Measurements from ENCODE around the gene NUP35. TPM values are rescaled to one million over a fixed set of nuclear protein-coding genes. Genes with fewer than 3 reads are reported as not detected.

Gene NUP35
- total RNA-seq, 1 donor from 2014 or later, result 10.6 TPM

DNA sequence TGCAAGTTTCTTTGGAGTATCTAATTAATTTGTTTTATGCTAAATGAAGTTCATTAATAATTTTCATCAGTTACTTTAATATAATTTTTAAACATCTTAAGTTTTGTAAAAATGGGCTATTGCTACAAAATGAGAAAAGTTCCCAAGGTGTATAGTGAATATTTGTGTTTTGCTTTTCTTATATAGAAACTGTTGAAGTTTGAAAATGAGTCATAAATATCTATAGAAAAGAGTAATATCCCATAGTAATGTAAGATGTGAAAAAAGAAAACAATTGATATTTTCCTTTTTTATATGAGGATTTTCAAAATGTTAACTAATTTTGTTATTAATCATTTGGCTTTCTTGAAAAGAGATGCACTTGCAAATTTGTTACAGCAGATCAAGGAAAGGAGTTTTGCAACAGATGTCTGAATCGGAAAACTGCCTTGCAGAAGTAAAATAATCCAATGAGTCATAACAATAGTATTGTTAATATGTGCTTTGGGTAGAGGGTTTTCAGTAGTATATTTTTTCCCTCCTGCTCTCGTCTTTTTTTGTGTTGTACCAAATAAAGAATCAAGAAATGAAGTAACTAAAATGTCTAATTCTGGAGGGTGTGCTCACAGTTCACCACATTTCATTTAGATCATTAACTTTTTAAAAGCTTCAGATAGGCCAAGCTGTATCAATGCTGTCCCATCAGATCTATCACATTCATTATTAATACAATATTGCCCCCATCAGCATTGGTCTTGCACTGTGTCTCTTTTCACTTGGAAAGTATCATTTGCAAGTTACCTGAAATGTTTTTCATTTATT lies 30.2 kb upstream of the NUP35 start:
- Mint-ChIP-seq H3K27ac (ENCODE audit: unreplicated experiment) (no peak overlapping the region), H3K4me1 (ENCODE audit: unreplicated experiment) (peaks cover 14% of the 10 kb centered on the region), H3K4me3 (ENCODE audit: unreplicated experiment) (no peak overlapping the region), H3K36me3 (ENCODE audit: unreplicated experiment) (peaks cover 3% of the 10 kb centered on the region), H3K9me3 (ENCODE audit: unreplicated experiment) (no peaks in the 10 kb centered on the region), H3K27me3 (ENCODE audit: unreplicated experiment) (no peaks in the 10 kb centered on the region)
- no peak for DNase-seq (ENCODE audit: extremely low spot score, unreplicated experiment)
- TF ChIP-seq, protein P1, sequence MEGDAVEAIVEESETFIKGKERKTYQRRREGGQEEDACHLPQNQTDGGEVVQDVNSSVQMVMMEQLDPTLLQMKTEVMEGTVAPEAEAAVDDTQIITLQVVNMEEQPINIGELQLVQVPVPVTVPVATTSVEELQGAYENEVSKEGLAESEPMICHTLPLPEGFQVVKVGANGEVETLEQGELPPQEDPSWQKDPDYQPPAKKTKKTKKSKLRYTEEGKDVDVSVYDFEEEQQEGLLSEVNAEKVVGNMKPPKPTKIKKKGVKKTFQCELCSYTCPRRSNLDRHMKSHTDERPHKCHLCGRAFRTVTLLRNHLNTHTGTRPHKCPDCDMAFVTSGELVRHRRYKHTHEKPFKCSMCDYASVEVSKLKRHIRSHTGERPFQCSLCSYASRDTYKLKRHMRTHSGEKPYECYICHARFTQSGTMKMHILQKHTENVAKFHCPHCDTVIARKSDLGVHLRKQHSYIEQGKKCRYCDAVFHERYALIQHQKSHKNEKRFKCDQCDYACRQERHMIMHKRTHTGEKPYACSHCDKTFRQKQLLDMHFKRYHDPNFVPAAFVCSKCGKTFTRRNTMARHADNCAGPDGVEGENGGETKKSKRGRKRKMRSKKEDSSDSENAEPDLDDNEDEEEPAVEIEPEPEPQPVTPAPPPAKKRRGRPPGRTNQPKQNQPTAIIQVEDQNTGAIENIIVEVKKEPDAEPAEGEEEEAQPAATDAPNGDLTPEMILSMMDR (IDR thresholded peaks at IDR 0.05), result peak; percentile 48

DNA sequence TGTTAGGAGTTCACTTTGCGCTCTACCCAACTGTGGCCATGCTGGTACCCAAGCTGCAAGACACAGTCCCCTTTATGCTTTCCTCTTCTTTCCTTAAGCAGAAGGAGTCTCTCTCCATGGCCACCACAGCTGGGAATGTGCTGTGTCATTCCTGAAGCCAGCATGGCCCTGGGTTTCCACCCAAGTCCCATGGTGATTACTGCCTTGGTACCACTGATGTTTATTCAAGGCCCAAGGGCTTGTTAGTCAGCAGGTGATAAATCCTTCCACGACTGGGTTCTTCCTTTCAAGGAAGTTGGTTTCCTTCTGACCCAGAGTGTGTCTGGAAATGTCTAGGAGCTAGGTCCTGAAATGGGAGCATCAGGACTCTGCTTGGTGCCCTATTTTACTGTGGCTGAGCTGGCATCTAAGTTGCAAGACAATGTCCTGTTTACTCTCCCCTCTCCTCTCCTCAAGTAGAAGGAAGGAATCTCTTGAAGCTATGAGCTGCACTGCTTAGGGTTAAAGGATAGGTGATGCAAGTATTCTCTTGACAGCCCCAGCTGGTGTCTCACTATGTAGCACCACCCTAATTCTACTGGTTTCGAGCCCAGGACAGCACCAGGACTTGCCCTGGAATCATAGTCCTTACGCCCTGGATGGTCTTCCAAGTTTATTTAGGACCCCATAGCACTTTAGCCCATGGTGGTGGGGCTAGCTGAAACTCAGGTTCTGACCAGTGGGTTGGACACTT lies 18.7 kb upstream of the NUP35 start:
- H3K4me1 Mint-ChIP-seq (ENCODE audit: unreplicated experiment), result peaks cover 12% of the 10 kb centered on the region
- no peak for DNase-seq (ENCODE audit: extremely low spot score, unreplicated experiment)
- H3K36me3 Mint-ChIP-seq (ENCODE audit: unreplicated experiment), result no peaks in the 10 kb centered on the region
- no peaks in the 10 kb centered on the region for H3K9me3 Mint-ChIP-seq (ENCODE audit: unreplicated experiment)
- TF ChIP-seq, protein P1 (IDR thresholded peaks at IDR 0.05), result no peak
- no peaks in the 10 kb centered on the region for H3K27me3 Mint-ChIP-seq (ENCODE audit: unreplicated experiment)
- H3K4me3 Mint-ChIP-seq (ENCODE audit: unreplicated experiment), result no peak overlapping the region
- no peak overlapping the region for H3K27ac Mint-ChIP-seq (ENCODE audit: unreplicated experiment)

- Mint-ChIP-seq H3K4me1 (ENCODE audit: unreplicated experiment) (no peaks in the 10 kb centered on the region), H3K27ac (ENCODE audit: unreplicated experiment) (no peak overlapping the region), H3K27me3 (ENCODE audit: unreplicated experiment) (peaks cover 28% of the 10 kb centered on the region), H3K36me3 (ENCODE audit: unreplicated experiment) (no peaks in the 10 kb centered on the region), H3K4me3 (ENCODE audit: unreplicated experiment) (no peak overlapping the region), H3K9me3 (ENCODE audit: unreplicated experiment) (no peaks in the 10 kb centered on the region)
- no peak for DNase-seq (ENCODE audit: extremely low spot score, unreplicated experiment)
- TF ChIP-seq, protein P1 (IDR thresholded peaks at IDR 0.05), result no peak
These were observed 11.7 kb upstream of the NUP35 start for GRCh38 chr2:183112577-183112976.

DNA sequence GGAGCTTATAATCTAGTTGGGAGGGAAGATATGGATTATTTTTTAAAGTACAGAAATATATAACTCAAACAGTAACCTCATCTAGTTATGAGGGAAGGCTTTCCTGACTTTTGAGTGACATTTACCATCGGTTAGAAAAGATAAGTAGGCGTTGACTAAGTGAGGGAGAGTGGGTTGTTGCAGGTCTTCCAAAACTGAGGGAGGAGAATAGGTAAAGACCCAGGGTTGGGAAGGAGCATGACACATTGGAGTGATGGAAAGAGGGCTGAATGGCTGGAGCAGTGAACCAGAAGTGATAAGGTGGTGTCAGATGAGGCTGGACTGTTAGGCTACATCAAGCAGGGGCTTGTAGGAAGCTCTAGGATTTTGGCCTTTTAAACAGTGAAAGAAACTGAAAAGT lies 10.6 kb upstream of the NUP35 start:
- TF ChIP-seq, protein P1 (IDR thresholded peaks at IDR 0.05), result no peak
- no peak overlapping the region for H3K27ac Mint-ChIP-seq (ENCODE audit: unreplicated experiment)
- peaks cover 31% of the 10 kb centered on the region for H3K27me3 Mint-ChIP-seq (ENCODE audit: unreplicated experiment)
- DNase-seq (ENCODE audit: extremely low spot score, unreplicated experiment), result no peak
- no peaks in the 10 kb centered on the region for H3K36me3 Mint-ChIP-seq (ENCODE audit: unreplicated experiment)
- H3K4me1 Mint-ChIP-seq (ENCODE audit: unreplicated experiment), result no peaks in the 10 kb centered on the region
- H3K4me3 Mint-ChIP-seq (ENCODE audit: unreplicated experiment), result no peak overlapping the region
- no peaks in the 10 kb centered on the region for H3K9me3 Mint-ChIP-seq (ENCODE audit: unreplicated experiment)

- H3K36me3 Mint-ChIP-seq (ENCODE audit: unreplicated experiment), result no peaks in the 10 kb centered on the region
- peaks cover 31% of the 10 kb centered on the region for H3K27me3 Mint-ChIP-seq (ENCODE audit: unreplicated experiment)
- no peaks in the 10 kb centered on the region for H3K9me3 Mint-ChIP-seq (ENCODE audit: unreplicated experiment)
- no peak for DNase-seq (ENCODE audit: extremely low spot score, unreplicated experiment)
- H3K27ac Mint-ChIP-seq (ENCODE audit: unreplicated experiment), result no peak overlapping the region
- no peak overlapping the region for H3K4me3 Mint-ChIP-seq (ENCODE audit: unreplicated experiment)
- no peaks in the 10 kb centered on the region for H3K4me1 Mint-ChIP-seq (ENCODE audit: unreplicated experiment)
- TF ChIP-seq, protein P1 (IDR thresholded peaks at IDR 0.05), result no peak
These were observed 7.0 kb upstream of the NUP35 start for GRCh38 chr2:183117226-183117625.

All from osteocyte (in vitro differentiated cells).